Measurements from ENCODE around the gene LRP8. TPM values are rescaled to one million over a fixed set of nuclear protein-coding genes. Genes with fewer than 3 reads are reported as not detected.
A peak's percentile ranks its signal among the peaks of the same experiment; 100 is the strongest.

Gene LRP8
- total RNA-seq, 1 donor from 2014 or later, result 4.4 TPM

- Mint-ChIP-seq H3K4me3 (ENCODE audit: unreplicated experiment) (peak overlapping the region; percentile 88), H3K27me3 (ENCODE audit: unreplicated experiment) (no peaks in the 10 kb centered on the region), H3K4me1 (ENCODE audit: unreplicated experiment) (peaks cover 21% of the 10 kb centered on the region), H3K27ac (ENCODE audit: unreplicated experiment) (peak overlapping the region; percentile 97), H3K36me3 (ENCODE audit: unreplicated experiment) (peaks cover 12% of the 10 kb centered on the region), H3K9me3 (ENCODE audit: unreplicated experiment) (no peaks in the 10 kb centered on the region)
- TF ChIP-seq CTCF (IDR thresholded peaks at IDR 0.05), result no peak
- DNase-seq (ENCODE audit: extremely low spot score, unreplicated experiment), result no peak
These were observed 108.2 kb downstream of the LRP8 start for GRCh38 chr1:53219711-53220110.

GRCh38 chr1:53218201-53218600 is 109.7 kb downstream of the LRP8 start:
- Mint-ChIP-seq H3K9me3 (ENCODE audit: unreplicated experiment) (no peaks in the 10 kb centered on the region), H3K4me3 (ENCODE audit: unreplicated experiment) (no peak overlapping the region), H3K36me3 (ENCODE audit: unreplicated experiment) (peaks cover 22% of the 10 kb centered on the region)

GRCh38 chr1:53214376-53214940 is 113.4 kb downstream of the LRP8 start:
- Mint-ChIP-seq H3K27me3 (ENCODE audit: unreplicated experiment) (no peaks in the 10 kb centered on the region), H3K4me1 (ENCODE audit: unreplicated experiment) (peaks cover 8% of the 10 kb centered on the region), H3K27ac (ENCODE audit: unreplicated experiment) (no peak overlapping the region), H3K36me3 (ENCODE audit: unreplicated experiment) (peaks cover 42% of the 10 kb centered on the region), H3K9me3 (ENCODE audit: unreplicated experiment) (no peaks in the 10 kb centered on the region), H3K4me3 (ENCODE audit: unreplicated experiment) (no peak overlapping the region)
- no peak for TF ChIP-seq CTCF (IDR thresholded peaks at IDR 0.05)
- DNase-seq (ENCODE audit: extremely low spot score, unreplicated experiment), result no peak

More at GRCh38 chr1:53218201-53218600, 109.7 kb downstream of the LRP8 start:
- DNase-seq (ENCODE audit: extremely low spot score, unreplicated experiment), result no peak
- Mint-ChIP-seq H3K27me3 (ENCODE audit: unreplicated experiment) (no peaks in the 10 kb centered on the region), H3K27ac (ENCODE audit: unreplicated experiment) (no peak overlapping the region), H3K4me1 (ENCODE audit: unreplicated experiment) (peaks cover 21% of the 10 kb centered on the region)
- no peak for TF ChIP-seq CTCF (IDR thresholded peaks at IDR 0.05)

GRCh38 chr1:53210954-53211353 is 116.9 kb downstream of the LRP8 start:
- no peak overlapping the region for H3K27ac Mint-ChIP-seq (ENCODE audit: unreplicated experiment)
- H3K27me3 Mint-ChIP-seq (ENCODE audit: unreplicated experiment), result no peaks in the 10 kb centered on the region
- no peak for DNase-seq (ENCODE audit: extremely low spot score, unreplicated experiment)
- H3K4me3 Mint-ChIP-seq (ENCODE audit: unreplicated experiment), result no peak overlapping the region
- no peak for TF ChIP-seq CTCF (IDR thresholded peaks at IDR 0.05)
- H3K36me3 Mint-ChIP-seq (ENCODE audit: unreplicated experiment), result peaks cover 54% of the 10 kb centered on the region
- no peaks in the 10 kb centered on the region for H3K9me3 Mint-ChIP-seq (ENCODE audit: unreplicated experiment)
- H3K4me1 Mint-ChIP-seq (ENCODE audit: unreplicated experiment), result no peaks in the 10 kb centered on the region

GRCh38 chr1:53210352-53210751 is 117.5 kb downstream of the LRP8 start:
- Mint-ChIP-seq H3K27me3 (ENCODE audit: unreplicated experiment) (no peaks in the 10 kb centered on the region), H3K36me3 (ENCODE audit: unreplicated experiment) (peaks cover 58% of the 10 kb centered on the region), H3K27ac (ENCODE audit: unreplicated experiment) (no peak overlapping the region), H3K9me3 (ENCODE audit: unreplicated experiment) (no peaks in the 10 kb centered on the region), H3K4me3 (ENCODE audit: unreplicated experiment) (no peak overlapping the region), H3K4me1 (ENCODE audit: unreplicated experiment) (no peaks in the 10 kb centered on the region)
- no peak for DNase-seq (ENCODE audit: extremely low spot score, unreplicated experiment)
- TF ChIP-seq CTCF (IDR thresholded peaks at IDR 0.05), result no peak

Measured in osteocyte (in vitro differentiated cells).